Measurements from ENCODE around the gene TMPRSS3.
"Not testable (repeated sequence)": the region's sequence is repeated elsewhere in the genome, so short reads cannot be mapped to it uniquely, and the experiment has no call there.

TMPRSS3 gene

DNA sequence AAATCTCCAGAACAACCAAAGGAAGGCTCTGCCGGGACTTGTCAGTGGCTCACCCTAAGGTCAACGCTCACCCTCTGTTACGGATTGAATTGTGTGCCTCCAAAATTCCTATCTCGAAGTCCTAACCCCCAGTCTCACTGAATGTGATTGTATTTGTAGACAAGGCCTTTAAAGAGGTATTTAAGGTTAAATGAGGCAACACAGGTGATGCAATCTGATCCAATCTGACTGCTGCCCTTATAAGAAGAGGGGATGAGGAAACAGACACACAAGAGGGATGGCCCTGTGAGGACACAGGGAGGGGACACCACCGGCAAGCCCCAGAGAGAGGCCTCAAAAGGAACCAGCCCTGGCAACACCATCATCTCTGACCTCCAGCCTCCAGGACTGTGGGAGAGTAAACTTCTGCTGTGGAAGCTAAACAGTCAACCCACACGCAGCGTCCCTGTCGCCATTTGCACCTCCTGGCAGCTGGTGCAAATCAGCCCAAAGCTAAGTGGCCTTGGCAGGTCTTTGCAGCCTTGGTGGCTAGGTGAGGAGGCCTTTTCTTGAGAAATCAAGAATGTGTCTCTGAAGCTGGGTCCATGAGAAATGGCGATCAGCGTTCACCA, 32.1 kb upstream of the TMPRSS3 start:
- no peak for DNase-seq

DNA sequence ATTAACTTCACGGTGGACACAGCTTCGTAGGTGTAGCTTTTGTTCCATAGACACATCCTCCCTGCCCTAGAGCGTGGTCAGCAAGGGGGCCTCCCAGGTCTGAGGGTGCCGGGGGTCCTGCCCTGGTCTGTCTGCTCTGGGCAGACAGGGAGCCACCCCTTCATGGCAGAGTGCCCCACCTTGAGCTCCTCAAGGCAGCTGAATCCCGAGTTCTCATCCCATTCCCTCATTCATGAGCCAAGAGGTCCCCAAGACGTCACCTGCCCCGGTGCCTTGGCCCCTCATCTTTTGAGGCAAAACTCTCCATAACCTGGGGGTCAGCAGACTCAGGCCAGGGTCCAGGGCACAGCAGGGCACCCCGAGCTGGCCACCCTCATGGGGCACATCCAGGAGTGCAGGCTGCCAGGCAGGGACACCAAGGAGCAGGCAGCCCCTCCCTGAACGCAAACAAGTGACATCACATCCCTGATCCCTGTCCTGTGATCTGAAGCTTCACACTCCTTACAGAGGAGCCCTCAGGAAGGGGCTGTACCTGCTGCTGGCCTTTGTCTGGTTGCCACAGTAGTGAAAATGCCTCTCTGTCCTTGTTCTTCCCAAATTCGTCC, 31.1 kb upstream of the TMPRSS3 start:
- no peak for DNase-seq

DNA sequence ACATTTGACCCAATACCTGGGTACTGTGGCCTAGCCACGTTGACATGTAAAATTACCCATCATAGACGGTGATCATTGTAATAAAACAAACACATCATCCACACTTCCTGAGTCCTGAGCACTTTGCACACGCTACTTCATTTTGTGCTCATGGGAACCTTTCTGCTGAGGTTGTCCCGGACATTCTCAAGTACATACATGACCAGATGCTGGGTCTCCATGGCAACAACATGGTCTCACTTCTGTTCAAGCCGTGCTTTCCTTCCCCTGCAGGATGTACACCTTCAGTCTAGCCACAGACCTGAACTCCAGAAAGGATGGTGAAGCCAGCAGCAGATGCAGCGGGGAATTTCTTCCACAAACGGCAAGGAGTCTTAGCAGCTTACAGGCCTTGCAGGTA, 30.6 kb upstream of the TMPRSS3 start:
- DNase-seq: no peak

DNA sequence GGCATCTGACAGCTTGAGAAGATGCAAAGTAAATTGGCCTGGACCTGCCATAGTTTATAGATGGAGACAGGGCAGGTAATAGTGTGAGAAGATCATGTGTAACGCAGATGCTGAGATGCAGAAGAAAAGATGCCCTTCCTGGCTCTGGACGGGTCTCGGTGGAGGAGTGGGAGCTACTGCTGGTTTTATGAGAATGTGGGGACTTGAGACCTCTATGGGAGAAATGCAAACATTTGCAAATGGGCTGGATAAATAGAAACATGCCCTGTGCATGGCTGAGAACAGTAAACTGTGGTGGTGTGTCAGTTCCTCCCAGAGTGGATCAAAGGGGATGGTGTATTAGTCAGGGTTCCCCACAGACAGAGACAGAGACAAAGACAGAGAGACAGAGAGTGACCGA, 29.7 kb upstream of the TMPRSS3 start:
- no peak for DNase-seq

DNA sequence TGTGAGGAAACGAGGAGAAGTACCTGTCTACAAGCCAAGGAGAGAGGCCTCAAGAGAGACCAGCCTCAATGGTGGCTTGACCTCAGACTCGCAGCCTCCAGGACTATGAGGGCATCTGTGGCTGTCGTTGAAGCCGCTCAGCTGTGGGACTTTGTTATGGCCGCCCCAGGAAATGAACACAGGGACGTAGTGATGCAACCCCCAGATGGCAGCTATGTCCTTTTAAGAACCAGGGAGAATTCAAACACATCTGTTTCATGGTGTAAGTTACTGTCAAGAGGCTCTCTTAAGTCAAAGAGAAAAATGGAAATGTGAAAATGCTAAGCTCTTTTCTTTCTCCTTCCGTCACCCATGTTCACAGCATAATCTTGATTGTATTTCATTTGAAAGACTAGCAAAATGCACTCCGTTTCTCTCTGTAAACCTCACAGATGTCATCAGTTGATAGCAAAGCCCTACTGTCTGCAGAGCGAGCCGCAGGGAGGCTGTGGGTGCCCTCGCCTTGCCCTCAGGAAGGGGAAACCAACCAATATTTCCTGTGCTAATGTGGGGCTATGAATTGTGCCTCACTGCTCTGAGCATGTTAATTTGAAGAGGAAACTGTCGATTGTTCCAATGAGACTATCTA, 29.2 kb upstream of the TMPRSS3 start:
- DNase-seq: no peak

DNA sequence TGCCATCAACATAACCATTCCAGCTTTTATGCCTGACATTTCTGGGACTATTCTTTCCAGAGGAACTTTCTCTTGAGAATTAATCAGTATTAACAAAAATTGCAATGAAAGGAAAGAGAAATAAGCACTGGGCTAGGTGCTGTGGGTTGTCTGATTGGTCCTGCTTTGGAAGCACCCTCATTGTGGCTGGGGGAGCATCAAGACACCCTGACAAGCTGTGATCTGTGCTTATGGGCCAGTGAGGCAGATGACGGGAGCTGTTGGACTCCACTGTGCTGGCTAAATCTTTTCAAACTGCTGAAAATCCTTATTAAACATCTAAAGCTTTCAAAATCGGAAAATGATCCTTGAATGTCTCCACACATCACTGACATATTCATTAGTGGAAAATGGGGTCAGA, 27.8 kb upstream of the TMPRSS3 start:
- no peak for DNase-seq

DNA sequence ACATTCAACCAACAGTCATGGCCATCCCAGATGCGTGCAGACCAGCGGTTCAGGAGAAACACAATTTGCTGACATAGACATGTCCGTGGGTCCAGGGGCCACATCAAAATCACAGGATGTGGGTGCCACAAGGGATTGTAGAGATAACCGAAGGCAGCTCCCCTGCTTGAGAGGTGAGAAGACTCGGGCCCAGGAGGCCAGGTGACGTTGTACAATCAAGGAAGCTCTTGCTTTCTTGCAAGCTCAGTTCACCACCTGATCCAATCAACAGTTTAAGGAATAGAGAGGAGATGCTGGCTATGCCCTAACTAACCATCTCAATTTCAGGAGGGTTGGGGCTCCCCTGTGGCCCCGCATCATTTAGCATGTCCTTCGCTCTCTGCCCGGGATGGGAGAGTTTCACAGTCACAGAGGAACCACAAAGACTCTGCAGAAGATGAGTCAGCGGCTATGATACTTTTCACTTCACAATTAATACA, 27.4 kb upstream of the TMPRSS3 start:
- DNase-seq: no peak

DNA sequence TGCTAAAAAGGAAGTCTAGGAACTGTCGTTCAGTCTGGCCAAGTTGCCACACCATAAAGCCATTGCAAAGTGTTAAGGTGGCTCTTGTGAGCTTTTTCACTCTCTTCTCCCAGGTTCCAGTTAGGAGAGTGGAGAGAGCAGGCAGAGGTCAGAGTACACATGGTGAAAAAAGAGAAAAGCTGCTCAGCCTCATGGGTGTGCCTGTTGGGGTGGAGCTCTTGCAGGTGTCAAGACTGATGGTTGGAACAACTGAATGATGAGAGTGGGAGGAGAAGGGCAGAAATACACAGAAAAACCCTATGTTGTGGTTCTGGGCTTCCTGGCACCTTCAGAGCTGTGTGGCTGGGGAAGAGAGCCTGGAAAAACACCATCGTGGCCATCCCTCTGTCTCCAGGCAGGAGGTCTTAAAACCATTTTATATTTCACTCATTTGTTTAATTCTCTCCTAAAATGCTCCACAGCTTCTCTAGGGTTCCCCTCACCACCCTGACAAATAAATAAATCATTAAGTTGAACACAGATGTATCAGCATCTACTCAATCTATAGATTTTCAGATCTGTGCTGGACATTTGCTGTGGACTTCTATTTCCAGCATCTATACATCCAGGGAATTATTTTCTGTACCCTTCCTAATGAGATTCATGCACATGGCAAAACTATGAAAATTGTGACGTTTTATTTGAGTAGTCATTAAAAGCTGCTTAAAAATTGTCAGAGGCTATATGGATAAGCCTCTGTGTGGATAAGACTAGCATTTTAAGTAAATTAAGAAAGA, 25.4 kb upstream of the TMPRSS3 start:
- DNase-seq: no peak

DNA sequence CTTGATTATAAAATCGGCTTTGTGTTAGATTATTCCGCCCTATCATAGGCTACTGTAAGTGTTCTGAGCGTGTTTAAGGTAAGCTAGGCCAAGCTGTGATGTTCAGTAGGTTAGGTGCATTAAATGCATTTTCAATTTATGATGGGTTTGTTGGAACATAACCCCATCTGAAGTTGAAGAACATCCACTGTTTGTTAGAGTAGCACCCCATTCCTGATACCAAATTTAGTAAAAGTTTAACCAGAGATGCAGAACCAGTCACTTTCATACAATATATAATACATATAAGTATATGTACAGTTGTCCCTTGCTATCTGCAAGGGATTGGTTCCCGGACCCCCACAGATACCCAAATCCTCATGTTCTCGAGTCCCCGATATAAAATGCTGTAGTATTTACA, 24.0 kb upstream of the TMPRSS3 start:
- DNase-seq: no peak

DNA sequence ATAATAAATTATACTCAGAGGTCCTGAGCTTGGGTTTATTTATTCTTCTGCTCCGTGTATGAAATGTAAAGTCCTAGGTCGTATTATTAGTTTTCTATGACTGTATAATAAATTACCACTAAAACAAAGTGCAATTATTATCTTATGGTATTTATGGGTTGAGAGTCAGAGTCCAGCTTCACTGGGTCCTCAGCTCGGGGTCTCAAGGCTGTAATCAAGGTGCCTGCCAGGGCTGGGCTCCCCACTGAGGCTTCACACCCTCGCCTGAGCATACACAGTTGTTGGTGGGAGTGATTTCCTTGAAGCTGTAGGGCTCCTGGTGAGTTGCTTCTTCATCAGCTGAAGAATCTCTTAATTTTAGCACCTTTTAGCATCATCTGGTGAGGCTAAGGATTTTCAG, 23.0 kb upstream of the TMPRSS3 start:
- DNase-seq: no peak

DNA sequence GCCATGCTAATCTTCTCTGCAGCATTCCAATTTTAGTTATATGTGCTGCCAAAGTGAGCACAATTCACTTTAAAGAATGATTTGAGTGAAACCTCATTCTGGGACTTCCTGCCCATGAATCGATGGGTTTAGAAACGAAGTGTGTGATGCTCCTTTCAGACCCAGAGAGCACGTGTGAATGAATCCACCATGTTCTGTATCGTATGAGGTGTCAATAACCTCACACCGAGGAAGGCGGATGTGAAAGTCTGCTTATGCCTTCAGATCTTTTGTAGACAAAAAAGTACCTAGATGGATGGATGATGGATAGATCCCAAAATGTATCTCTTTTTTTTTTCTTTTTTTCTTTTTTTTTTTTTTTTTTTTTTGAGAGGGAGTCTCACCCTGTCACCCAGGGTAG, 21.7 kb upstream of the TMPRSS3 start:
- DNase-seq: no peak

DNA sequence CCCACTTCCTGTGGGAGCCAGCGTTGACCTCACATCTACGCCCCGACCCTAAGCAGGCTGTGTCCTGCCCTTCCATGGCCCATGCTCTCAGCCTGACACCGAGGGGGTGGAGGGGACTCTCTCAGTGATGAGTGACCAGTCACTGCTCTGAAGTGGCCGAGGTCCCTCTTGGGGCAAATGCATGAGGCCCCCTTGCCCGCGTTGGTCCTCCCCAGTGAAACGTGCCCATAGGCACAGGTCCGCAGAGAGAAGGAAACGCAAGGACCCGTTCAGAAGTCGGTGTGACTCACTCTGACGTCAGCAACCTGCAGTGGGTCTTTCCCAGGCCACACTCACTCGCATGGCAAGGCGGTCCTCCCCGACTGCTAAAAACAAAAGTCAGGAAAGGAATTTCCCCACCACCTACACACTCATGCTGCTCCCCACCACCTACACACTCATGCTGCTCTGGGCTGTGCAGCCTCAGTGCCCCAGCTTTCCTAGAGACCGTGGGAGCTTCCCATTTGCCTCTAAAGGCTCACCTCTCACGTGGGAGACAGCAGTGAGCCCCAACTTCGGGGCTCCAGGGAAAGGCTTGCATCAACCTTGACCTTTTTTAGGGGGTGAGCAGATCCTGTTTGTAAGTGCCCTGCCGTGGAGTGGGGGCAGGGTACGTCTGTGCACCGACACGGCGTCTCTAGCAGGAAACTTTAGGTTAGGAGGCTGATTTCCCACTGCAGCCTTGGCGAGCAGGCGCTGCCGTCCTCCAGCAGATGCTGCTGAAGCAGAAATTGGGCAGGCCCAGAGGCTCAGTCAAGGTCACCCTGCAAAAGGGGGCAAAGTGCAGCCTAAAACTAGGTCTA, 19.3 kb upstream of the TMPRSS3 start:
- DNase-seq: peak; percentile 81 to 96

DNA sequence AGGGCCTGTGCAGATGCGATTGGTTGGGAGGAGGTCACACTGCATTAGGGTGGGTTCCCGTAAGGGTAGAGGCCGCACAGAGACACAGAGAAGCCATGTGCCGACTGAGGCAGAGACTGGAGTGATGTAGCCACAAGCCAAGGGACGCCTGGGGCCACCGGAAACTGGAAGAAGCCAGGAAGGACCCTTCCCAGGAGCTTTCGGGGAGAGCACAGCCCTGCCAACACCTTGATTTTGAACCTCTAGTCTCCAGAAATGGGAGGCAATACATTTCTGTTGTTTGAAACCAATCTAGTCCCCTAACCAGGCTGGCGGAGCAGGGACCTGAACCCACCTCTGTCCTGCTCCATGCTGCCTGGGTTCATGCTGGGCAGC, 18.7 kb upstream of the TMPRSS3 start:
- no peak for DNase-seq

DNA sequence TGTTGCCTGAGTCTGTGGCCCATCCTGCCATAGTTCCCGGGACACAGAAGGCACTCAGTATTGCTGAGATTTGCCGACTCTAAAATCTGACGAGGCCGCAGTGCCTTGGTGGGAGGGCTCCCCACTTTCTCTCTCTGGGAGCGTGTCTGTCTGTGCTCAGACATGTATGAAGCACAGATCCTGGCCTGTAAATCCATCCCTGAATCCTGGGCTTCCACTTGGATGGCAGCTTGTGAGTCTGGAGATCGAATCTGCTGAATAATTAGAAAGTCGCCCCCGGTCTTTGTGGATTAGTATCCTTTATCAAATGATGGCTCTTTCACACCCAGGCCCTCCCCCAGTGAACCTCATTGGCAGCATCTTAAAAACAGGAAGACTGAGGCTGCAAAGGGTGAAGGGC, 18.2 kb upstream of the TMPRSS3 start:
- no peak for DNase-seq

DNA sequence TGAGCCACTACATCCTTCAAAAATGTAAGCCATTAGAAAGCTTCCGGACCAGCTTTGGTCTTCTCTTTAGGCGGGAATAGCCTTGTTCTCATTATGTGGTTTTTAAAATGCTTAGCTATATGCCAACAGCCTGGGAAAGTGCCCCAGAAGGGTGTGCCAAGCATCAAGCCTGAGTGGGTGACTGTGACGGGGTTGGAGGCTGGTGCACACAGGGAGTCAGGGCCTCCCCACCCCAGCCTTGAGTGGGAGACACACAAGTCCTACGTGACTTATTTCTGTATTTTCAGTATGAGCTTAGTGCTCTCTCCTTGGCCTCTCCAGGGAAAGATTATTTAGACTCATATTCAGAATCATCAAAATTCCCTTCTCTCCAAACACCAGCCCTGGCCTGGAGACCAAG, 17.6 kb upstream of the TMPRSS3 start:
- DNase-seq: peak in 1 of 2 donors; percentile 45

DNA sequence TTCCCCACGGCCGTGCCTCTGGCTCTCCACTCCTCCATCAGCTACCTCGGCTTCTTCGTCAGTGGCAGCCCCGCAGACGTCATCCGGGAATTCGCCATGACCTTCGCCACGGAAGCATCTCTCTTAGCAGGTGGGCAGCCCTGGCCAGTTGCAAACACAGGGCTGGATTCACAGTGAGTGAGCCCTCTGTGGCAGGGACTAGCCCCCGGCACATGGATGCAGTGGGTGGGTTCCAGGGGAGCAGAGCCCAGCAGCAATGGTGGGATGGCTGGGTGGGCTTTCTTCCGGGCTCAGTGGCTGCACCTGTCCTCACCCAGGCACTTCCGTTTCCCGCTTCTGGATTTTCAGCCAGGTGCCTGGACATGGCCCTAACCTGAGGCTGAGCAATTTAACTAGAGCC, 17.2 kb upstream of the TMPRSS3 start:
- DNase-seq: no peak

DNA sequence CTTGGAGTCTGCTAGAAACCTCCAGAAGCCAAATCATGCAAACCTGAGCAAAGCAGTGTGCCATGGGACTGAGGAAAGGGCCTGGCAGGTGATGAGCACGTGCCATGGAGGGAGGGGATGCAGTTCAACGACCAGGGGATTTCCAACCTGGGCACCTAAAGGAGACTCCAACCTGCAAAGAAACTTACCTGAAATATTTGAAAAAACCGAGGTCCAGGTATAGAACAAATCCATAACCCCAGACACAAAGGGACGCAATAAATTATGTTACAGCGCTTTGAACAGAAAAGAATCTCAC, 16.7 kb upstream of the TMPRSS3 start:
- DNase-seq: no peak

DNA sequence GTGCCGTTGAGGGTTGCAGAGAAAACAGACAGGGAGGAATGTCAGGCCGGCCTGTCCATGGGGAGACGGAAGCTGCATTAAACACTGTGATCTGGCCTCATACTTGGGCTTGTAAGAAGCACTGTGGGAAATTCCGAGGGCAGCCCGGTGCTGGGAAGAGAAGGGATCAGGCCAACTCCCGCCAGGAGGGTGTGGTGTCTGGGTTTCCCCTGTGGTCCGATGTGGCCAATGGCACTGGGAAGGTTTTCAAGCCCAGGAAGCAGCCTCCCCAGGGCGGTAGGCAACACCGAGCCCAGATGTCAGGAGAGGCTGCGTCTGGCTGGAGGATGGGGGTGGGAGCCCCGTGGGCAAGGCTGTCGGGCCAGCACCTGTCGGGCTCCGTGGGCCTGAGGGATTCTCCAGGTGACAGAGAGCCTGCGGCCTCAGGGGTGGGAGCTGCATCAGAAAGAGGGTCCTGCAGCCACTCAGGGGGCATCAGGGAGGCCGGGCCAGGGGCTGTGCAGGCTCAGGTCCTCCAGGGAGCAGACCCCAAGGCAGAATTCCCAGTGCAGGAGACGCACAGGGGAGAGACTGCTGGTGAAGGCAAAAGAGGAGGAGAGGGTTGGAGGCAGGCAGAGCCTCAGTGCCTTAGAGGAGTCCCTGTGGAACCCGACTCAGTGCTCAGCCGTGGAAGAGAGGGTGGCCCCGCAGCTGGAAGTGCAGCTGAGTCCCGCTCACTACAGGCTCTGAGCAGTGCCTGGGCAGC, 16.2 kb upstream of the TMPRSS3 start:
- DNase-seq: peak in 1 of 2 donors; percentile 62

DNA sequence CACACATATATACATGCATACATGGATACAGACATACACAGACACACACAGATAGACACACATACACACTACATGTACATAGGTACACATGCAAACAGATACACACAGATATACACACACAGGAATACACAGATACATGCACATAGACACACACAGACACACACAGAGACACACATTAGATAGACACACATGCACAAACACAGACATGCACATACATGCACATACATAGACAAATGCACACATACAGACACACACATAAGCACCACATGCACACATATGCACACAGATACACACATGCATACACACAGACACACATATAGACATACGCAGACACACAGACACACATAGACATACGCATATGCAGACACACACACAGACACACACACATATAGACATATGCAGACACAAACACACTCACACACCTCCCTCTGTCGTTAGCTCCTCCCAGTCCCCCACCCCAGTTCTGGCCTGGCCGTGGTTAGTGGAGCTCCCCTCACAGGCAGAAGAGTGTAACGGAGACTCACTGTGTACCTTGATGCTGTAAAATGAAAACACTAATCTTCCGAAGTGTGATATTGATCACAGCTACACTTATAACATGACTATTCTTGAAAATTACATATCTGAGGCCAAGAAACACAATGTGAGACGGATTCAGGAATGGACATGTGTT, 15.5 kb upstream of the TMPRSS3 start:
- no peak for DNase-seq

DNA sequence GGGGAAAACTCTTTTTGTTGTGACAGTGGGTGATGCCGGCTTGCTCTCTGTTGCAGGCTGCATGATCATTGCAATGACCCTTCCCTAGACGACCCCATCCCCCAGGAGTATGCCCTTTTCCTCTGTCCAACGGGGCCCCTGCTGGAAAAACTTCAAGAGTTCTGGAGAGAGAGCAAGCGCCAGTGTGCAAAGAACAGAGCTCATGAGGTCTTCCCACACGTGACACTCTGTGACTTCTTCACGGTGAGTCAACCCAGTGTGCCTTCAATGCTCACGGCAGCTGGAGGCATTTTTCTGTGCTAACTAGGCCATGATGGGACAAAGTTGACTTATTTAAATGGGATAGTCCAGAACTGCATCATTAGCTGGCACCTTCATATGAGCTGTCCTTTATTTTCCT, 13.5 kb upstream of the TMPRSS3 start:
- peak in 1 of 2 donors; percentile 42 for DNase-seq

DNA sequence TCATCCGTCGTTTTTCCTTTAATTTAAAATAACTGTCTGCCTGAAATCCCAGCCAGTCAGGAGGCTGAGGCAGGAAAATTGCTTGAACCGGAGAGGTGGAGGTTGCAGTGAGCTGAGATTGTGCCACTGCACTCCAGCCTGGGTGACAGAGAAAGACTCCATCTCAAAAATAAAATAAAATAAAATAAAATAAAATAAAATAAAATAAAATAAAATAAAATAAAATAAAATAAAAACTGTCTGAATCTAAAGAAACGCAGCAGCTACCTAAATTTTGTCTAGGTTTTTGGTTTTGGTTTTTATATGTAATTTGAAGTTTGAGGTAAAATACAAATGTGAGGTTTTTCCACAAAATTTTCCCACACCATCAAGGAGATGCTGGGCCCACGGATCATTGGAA, 12.9 kb upstream of the TMPRSS3 start:
- not testable (repeated sequence) for DNase-seq

DNA sequence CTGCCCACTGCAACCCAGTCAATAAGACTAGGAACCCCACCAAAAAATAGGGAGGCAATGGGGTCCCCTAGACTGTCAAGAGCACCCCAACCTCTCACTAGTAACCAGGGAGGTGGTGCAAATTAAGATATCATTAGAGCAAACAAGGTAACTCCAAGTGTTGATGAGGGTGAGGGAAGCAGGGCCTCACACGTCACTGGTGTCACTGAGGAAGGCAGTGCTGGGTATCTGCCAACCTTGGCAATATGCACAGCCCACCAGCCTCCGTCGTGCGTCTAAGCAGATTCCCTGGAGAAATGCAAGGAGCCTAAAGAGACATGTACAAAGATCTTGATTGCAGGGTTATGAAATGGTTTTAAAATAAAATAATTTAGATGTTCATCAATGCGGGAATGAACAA, 11.6 kb upstream of the TMPRSS3 start:
- no peak for DNase-seq

Measured in inflammatory macrophage treated with lipopolysaccharide for 1 hour (primary cell).